Caco-2 (cell line): Measurements from ENCODE around the gene HIF1A. TPM values are rescaled to one million over a fixed set of nuclear protein-coding genes. Genes with fewer than 3 reads are reported as not detected.

Source experiments
- BruUV-seq: library from RNA; stranded (reverse); fragments of 400-500 nt; replicated peaks from 2 replicates; lab custom pipeline; 2021; lab: Mats Ljungman, UMichigan
- CTCF ChIA-PET: fragments of 300-600 bp; sonication (Branson Sonifier 250); formaldehyde crosslinking; loops from one replicate; lab custom pipeline; 2022; ENCODE audit warnings: antibody characterized with exemption; lab: Charles Lee
- POLR2A ChIA-PET: fragments of 300-600 bp; sonication (Branson Sonifier 250); formaldehyde crosslinking; loops from one replicate; lab custom pipeline; 2022; ENCODE audit warnings: antibody characterized with exemption; lab: Charles Lee
- DNase-seq, 2 experiments: peaks; one replicate each; pipeline versions ENCODE4 v3.0.0 to v3.0.0-alpha.2; 2020 to 2022
- H3K27me3 ChIP-seq: replicated peaks from 2 replicates; pipeline ENCODE4 v1.6.0; 2011; ENCODE audit warnings: low read length; ENCODE audit not compliant: control insufficient read depth, insufficient read depth
- H3K36me3 ChIP-seq: 2 replicates; pipeline ENCODE4 v1.5.1; 2011; ENCODE audit warnings: low read length; ENCODE audit not compliant: control insufficient read depth, insufficient read depth
- H3K4me1 ChIP-seq: fragments of 250-450 bp; sonication (Bioruptor Pico); 2 replicates; pipeline ENCODE4 v1.5.1; 2020; ENCODE audit warnings: mild to moderate bottlenecking
- H3K4me3 ChIP-seq: 2 replicates; pipeline ENCODE4 v1.5.1; 2011; ENCODE audit warnings: low read depth, mild to moderate bottlenecking, control low read depth, low read length
- H3K9me3 ChIP-seq: fragments of 250-450 bp; sonication (Bioruptor Pico); 2 replicates; pipeline ENCODE4 v1.5.1; 2020; ENCODE audit warnings: mild to moderate bottlenecking, moderate library complexity
- H3K27ac Mint-ChIP-seq: one replicate; pipeline ENCODE4 v1.8.0; 2022; ENCODE audit warnings: mixed read lengths; ENCODE audit not compliant: unreplicated experiment
- H3K27me3 Mint-ChIP-seq: one replicate; pipeline ENCODE4 v1.8.0; 2022; ENCODE audit warnings: mixed read lengths; ENCODE audit not compliant: insufficient read depth, unreplicated experiment
- H3K36me3 Mint-ChIP-seq: one replicate; pipeline ENCODE4 v1.8.0; 2022; ENCODE audit warnings: mild to moderate bottlenecking, mixed read lengths; ENCODE audit not compliant: insufficient read depth, unreplicated experiment
- H3K4me1 Mint-ChIP-seq: one replicate; pipeline ENCODE4 v1.8.0; 2022; ENCODE audit warnings: low read depth, mixed read lengths; ENCODE audit not compliant: unreplicated experiment
- H3K4me3 Mint-ChIP-seq: one replicate; pipeline ENCODE4 v1.8.0; 2022; ENCODE audit warnings: mild to moderate bottlenecking, moderate library complexity, mixed read lengths; ENCODE audit not compliant: unreplicated experiment
- H3K9me3 Mint-ChIP-seq: one replicate; pipeline ENCODE4 v1.8.0; 2022; ENCODE audit warnings: mixed read lengths; ENCODE audit not compliant: unreplicated experiment
- CTCF ChIP-seq, 2 experiments: fragments of 200-600 bp in 1 of 2; IDR thresholded peaks; 1 replicate in 1 of 2; 2 replicates in 1 of 2; pipeline versions ENCODE4 v1.5.1 to v1.8.0; 2011 to 2022; ENCODE audit warnings: antibody characterized with exemption in 1 of 2, control low read depth in 1 of 2, inconsistent platforms in 1 of 2, low read depth in 1 of 2, low read length in 1 of 2, mild to moderate bottlenecking in 1 of 2, moderate library complexity in 1 of 2; ENCODE audit not compliant: insufficient read depth in 1 of 2, severe bottlenecking in 1 of 2, unreplicated experiment in 1 of 2
- intact Hi-C: fragments of 100-400 bp; cut with micrococcal nuclease; formaldehyde crosslinking; loops from one replicate; pipeline ENCODE4 v1.10.0; 2022; ENCODE audit not compliant: unreplicated experiment
- total RNA-seq: library from RNA; stranded (reverse); gene quantifications from 2 replicates; pipeline ENCODE4 v1.2.3, GENCODE V29; 2022

The HIF1A gene
- total RNA-seq, 1 experiment from 2014 or later = 127 TPM

DNA sequence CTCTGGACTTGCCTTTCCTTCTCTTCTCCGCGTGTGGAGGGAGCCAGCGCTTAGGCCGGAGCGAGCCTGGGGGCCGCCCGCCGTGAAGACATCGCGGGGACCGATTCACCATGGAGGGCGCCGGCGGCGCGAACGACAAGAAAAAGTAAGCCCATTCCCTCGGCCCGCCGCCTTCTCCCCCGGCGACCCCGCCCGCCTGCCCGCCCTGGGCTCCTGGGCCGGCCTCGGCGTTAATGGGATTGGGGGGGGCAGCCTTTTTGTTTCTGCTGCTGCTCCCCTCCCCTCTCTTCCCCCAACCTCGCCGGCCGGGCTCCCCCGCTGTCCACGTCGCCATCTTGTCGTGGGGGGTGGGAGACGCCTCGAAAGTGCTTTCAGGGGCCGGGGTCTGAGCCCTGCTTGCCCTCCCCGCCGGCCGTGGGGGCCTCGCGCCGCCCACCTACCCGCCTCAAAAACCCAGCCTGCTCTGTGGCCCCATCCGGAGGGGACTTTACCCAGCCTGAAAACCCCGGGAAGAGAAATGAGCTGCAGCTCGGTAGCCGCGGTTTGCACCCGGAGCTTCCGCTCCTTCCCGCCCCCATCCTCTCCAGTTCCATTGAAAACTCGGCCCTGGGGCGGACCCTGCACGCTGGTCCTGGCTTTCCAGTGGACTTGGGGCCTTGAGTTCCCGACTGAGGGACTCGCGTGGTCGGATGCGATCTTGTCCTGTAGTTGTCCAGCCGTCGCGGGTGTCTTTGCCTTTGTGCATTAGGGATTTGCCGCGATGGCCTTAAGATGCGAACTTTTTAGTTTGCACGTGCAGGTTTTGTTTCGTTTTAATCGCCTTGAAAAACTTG is 598 bp downstream of the HIF1A start:
- H3K4me1 Mint-ChIP-seq = peaks cover 29% of the 10 kb centered on the region
- H3K27me3 Mint-ChIP-seq = no peaks in the 10 kb centered on the region
- no peaks in the 10 kb centered on the region for H3K27me3 ChIP-seq
- peaks cover 26% of the 10 kb centered on the region for H3K36me3 Mint-ChIP-seq
- DNase-seq = peak; percentile 62 to 68
- POLR2A ChIA-PET = interaction anchor here (0.6 to 1.8 kb wide), 6 partner anchors 66 to 159 kb away, joined by 3 to 20 read pairs (median 9); partner anchors contain the start of gene SNAPC1
- peaks cover 17% of the 10 kb centered on the region for H3K4me1 ChIP-seq
- intact Hi-C loops = loop anchor here (1.0 to 5.0 kb wide), 7 partner anchors 19 to 219 kb away; partner anchors contain the start of gene SNAPC1
- H3K36me3 ChIP-seq = no peaks in the 10 kb centered on the region
- CTCF ChIA-PET = no interaction called here
- H3K4me3 Mint-ChIP-seq = peak overlapping the region; percentile 91
- no TSS peak for BruUV-seq
- peak overlapping the region; percentile 94 for H3K27ac Mint-ChIP-seq
- peak overlapping the region; percentile 79 for H3K4me3 ChIP-seq
- no peaks in the 10 kb centered on the region for H3K9me3 Mint-ChIP-seq
- H3K9me3 ChIP-seq = no peaks in the 10 kb centered on the region
- TF ChIP-seq CTCF (IDR thresholded peaks at IDR 0.05; ENCODE audit: insufficient read depth in 1 of 2, low read depth in 1 of 2, low read length in 1 of 2, severe bottlenecking in 1 of 2, unreplicated experiment in 1 of 2) = no peak

GRCh38 chr14:61696753-61697318 is 1.5 kb downstream of the HIF1A start:
- peaks cover 30% of the 10 kb centered on the region for H3K4me1 Mint-ChIP-seq
- peaks cover 26% of the 10 kb centered on the region for H3K36me3 Mint-ChIP-seq
- CTCF ChIA-PET = no interaction called here
- H3K4me3 ChIP-seq = peak overlapping the region; percentile 79
- H3K27me3 ChIP-seq = no peaks in the 10 kb centered on the region
- BruUV-seq = TSS peak; percentile 34
- intact Hi-C loops = loop anchor here (5.0 kb wide), 2 partner anchors 55 to 220 kb away; no protein-coding TSS in a partner anchor
- peak overlapping the region; percentile 94 for H3K27ac Mint-ChIP-seq
- H3K9me3 ChIP-seq = no peaks in the 10 kb centered on the region
- H3K9me3 Mint-ChIP-seq = no peaks in the 10 kb centered on the region
- DNase-seq = no peak
- POLR2A ChIA-PET = interaction anchor here (1.1 kb wide), 1 partner anchor 375 kb away, joined by 5 read pairs; the partner anchor contains the start of gene PRKCH
- H3K27me3 Mint-ChIP-seq = no peaks in the 10 kb centered on the region
- no peak for TF ChIP-seq CTCF (IDR thresholded peaks at IDR 0.05; ENCODE audit: insufficient read depth in 1 of 2, low read depth in 1 of 2, low read length in 1 of 2, severe bottlenecking in 1 of 2, unreplicated experiment in 1 of 2)
- H3K4me3 Mint-ChIP-seq = peak overlapping the region; percentile 91
- H3K4me1 ChIP-seq = peaks cover 17% of the 10 kb centered on the region
- no peaks in the 10 kb centered on the region for H3K36me3 ChIP-seq

GRCh38 chr14:61698206-61698980 is 3.1 kb downstream of the HIF1A start:
- H3K27me3 ChIP-seq = no peaks in the 10 kb centered on the region
- Mint-ChIP-seq H3K9me3 (no peaks in the 10 kb centered on the region), H3K27me3 (no peaks in the 10 kb centered on the region), H3K4me1 (peaks cover 30% of the 10 kb centered on the region), H3K36me3 (peaks cover 26% of the 10 kb centered on the region), H3K27ac (no peak overlapping the region), H3K4me3 (peak overlapping the region; percentile 91)
- intact Hi-C loops = loop anchor here (5.0 kb wide), 2 partner anchors 54 to 221 kb away; no protein-coding TSS in a partner anchor
- CTCF ChIA-PET = no interaction called here
- TF ChIP-seq CTCF (IDR thresholded peaks at IDR 0.05; ENCODE audit: insufficient read depth in 1 of 2, low read depth in 1 of 2, low read length in 1 of 2, severe bottlenecking in 1 of 2, unreplicated experiment in 1 of 2) = no peak
- DNase-seq = no peak
- peaks cover 17% of the 10 kb centered on the region for H3K4me1 ChIP-seq
- H3K4me3 ChIP-seq = no peak overlapping the region
- H3K9me3 ChIP-seq = no peaks in the 10 kb centered on the region
- no TSS peak for BruUV-seq
- H3K36me3 ChIP-seq = no peaks in the 10 kb centered on the region
- POLR2A ChIA-PET = interaction anchor here (1.1 kb wide), 1 partner anchor 377 kb away, joined by 5 read pairs; the partner anchor contains the start of gene PRKCH
